GM13976 (cell line): Measurements from ENCODE around the gene SLC25A5.
A peak's percentile ranks its signal among the peaks of the same experiment; 100 is the strongest.
"Not testable (repeated sequence)": the region's sequence is repeated elsewhere in the genome, so short reads cannot be mapped to it uniquely, and the experiment has no call there.

ENCODE experiments used
- DNase-seq: peaks from one replicate; pipeline ENCODE4 v3.0.0; 2012; ENCODE audit warnings: low spot score
- CTCF ChIP-seq: IDR thresholded peaks from 2 replicates; pipeline ENCODE4 v1.5.1; 2012; ENCODE audit warnings: borderline replicate concordance, mild to moderate bottlenecking; ENCODE audit not compliant: insufficient read depth; ENCODE audit errors: extremely low read depth, missing control alignments, control extremely low read depth
- in situ Hi-C: fragments of 300-500 bp; cut with MboI; formaldehyde crosslinking; loops from one replicate; pipeline ENCODE4 v1.12.0; 2022; ENCODE audit warnings: low sequenced_read_pairs, mixed read lengths, inconsistent platforms; ENCODE audit not compliant: unreplicated experiment

The SLC25A5 gene

GRCh38 chrX:119482481-119483480 is 14.5 kb downstream of the SLC25A5 start:
- in situ Hi-C loops: no loop called here
- peak; percentile 78 for DNase-seq
- TF ChIP-seq CTCF: peak; percentile 87

- DNase-seq: no peak
- in situ Hi-C loops: no loop called here
- TF ChIP-seq CTCF: no peak
Measured at GRCh38 chrX:119486745-119487144, 18.5 kb downstream of the SLC25A5 start.

GRCh38 chrX:119487766-119488165 is 19.5 kb downstream of the SLC25A5 start:
- in situ Hi-C loops, DNase-seq: not testable (repeated sequence)

- DNase-seq: peak; percentile 46
- TF ChIP-seq CTCF: peak; percentile 43
- in situ Hi-C loops: no loop called here
Measured at GRCh38 chrX:119488749-119489148, 20.5 kb downstream of the SLC25A5 start.

GRCh38 chrX:119489212-119490074 is 21.2 kb downstream of the SLC25A5 start:
- in situ Hi-C loops: no loop called here
- no peak for DNase-seq
- no peak for TF ChIP-seq CTCF

- in situ Hi-C loops: no loop called here
- no peak for DNase-seq
- no peak for TF ChIP-seq CTCF
Measured at GRCh38 chrX:119492463-119492862, 24.2 kb downstream of the SLC25A5 start.

GRCh38 chrX:119493851-119494495 is 25.7 kb downstream of the SLC25A5 start:
- in situ Hi-C loops, DNase-seq: not testable (repeated sequence)
